ENCODE data around the gene SI.
"Not testable (repeated sequence)": the region's sequence is repeated elsewhere in the genome, so short reads cannot be mapped to it uniquely, and the experiment has no call there.

Gene SI

GRCh38 chr3:165040186-165040585 lies 38.1 kb downstream of the SI start:
- no peaks in the 10 kb centered on the region for H3K36me3 ChIP-seq (ENCODE audit: insufficient read depth, low read length)
- no peaks in the 10 kb centered on the region for H3K9me3 ChIP-seq (ENCODE audit: low read depth, low read length)
- TF ChIP-seq EZH2 (IDR thresholded peaks at IDR 0.05) (no peak), FOXP2 (optimal IDR thresholded peaks at IDR 0.05; ENCODE audit: control extremely low read depth, extremely low read length, insufficient read depth) (no peak), POLR2AphosphoS5 (IDR thresholded peaks at IDR 0.05; ENCODE audit: borderline replicate concordance, low read depth, low read length) (no peak)

DNA sequence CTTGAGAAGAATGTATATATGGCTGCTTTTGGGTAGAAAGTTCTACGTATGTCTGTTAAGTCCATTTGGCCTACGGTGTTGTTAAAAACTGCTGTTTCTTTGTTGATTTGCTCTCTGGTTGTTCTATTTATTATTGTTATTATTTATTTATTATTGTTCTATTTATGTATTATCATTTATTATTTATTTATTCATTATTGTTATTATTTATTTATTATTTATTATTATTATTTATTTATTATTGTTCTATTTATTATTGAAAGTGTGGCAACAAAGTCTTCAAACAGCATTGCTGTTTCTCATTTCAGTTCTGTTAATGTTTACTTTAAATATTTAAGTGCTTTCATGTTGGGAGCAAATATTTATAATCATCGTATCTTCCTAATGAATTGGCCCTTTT lies 66.7 kb downstream of the SI start:
- no peak for TF ChIP-seq POLR2AphosphoS5 (IDR thresholded peaks at IDR 0.05; ENCODE audit: borderline replicate concordance, low read depth, low read length)
- no peak for TF ChIP-seq FOXP2 (optimal IDR thresholded peaks at IDR 0.05; ENCODE audit: control extremely low read depth, extremely low read length, insufficient read depth)
- no peak for TF ChIP-seq EZH2 (IDR thresholded peaks at IDR 0.05)
- Histone ChIP-seq H3K4me3 (no peak overlapping the region), H3K27ac (no peak overlapping the region), H3K9ac (ENCODE audit: insufficient read length) (no peak overlapping the region), H3K36me3 (ENCODE audit: insufficient read depth, low read length) (no peaks in the 10 kb centered on the region), H3K9me3 (ENCODE audit: low read depth, low read length) (no peaks in the 10 kb centered on the region)
- no peak for DNase-seq (ENCODE audit: low read depth, low spot score)

More at GRCh38 chr3:165040186-165040585, 38.1 kb downstream of the SI start:
- H3K27ac ChIP-seq = no peak overlapping the region
- no peak for DNase-seq (ENCODE audit: low read depth, low spot score)
- H3K4me3 ChIP-seq = no peak overlapping the region
- no peak overlapping the region for H3K9ac ChIP-seq (ENCODE audit: insufficient read length)

GRCh38 chr3:164984947-164985346 lies 93.3 kb downstream of the SI start:
- Histone ChIP-seq H3K9ac (ENCODE audit: insufficient read length) (no peak overlapping the region), H3K27ac (no peak overlapping the region), H3K9me3 (ENCODE audit: low read depth, low read length) (no peaks in the 10 kb centered on the region), H3K36me3 (ENCODE audit: insufficient read depth, low read length) (no peaks in the 10 kb centered on the region), H3K4me3 (no peak overlapping the region)
- no peak for DNase-seq (ENCODE audit: low read depth, low spot score)
- TF ChIP-seq EZH2 (IDR thresholded peaks at IDR 0.05) (no peak), POLR2AphosphoS5 (IDR thresholded peaks at IDR 0.05; ENCODE audit: borderline replicate concordance, low read depth, low read length) (no peak), FOXP2 (optimal IDR thresholded peaks at IDR 0.05; ENCODE audit: control extremely low read depth, extremely low read length, insufficient read depth) (no peak)

GRCh38 chr3:164962610-164963009 lies 115.7 kb downstream of the SI start:
- no peak for DNase-seq (ENCODE audit: low read depth, low spot score)
- TF ChIP-seq EZH2 (IDR thresholded peaks at IDR 0.05) (no peak), POLR2AphosphoS5 (IDR thresholded peaks at IDR 0.05; ENCODE audit: borderline replicate concordance, low read depth, low read length) (no peak), FOXP2 (optimal IDR thresholded peaks at IDR 0.05; ENCODE audit: control extremely low read depth, extremely low read length, insufficient read depth) (no peak)
- H3K4me3 ChIP-seq = no peak overlapping the region
- no peak overlapping the region for H3K9ac ChIP-seq (ENCODE audit: insufficient read length)
- no peaks in the 10 kb centered on the region for H3K36me3 ChIP-seq (ENCODE audit: insufficient read depth, low read length)
- H3K27ac ChIP-seq = no peak overlapping the region
- no peaks in the 10 kb centered on the region for H3K9me3 ChIP-seq (ENCODE audit: low read depth, low read length)

DNA sequence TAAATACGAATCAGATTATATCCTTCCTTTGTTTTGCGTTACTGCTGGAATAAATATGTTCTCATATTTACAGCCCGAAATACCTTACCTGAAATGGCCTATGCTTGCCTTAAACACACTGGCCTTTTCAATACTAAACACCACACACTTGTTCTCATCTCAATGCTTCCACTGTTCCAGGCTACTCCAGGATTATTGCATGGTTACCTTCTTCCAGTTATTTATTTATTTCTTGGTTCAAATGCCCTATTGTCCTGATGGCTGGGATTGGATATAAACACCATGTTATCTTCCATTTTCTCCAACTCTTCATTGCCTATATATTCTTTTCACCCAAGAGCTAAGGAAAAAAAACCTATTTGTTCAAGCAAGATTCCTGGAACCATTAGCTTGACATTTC lies 125.3 kb downstream of the SI start:
- no peak overlapping the region for H3K9ac ChIP-seq (ENCODE audit: insufficient read length)
- no peak for DNase-seq (ENCODE audit: low read depth, low spot score)
- no peaks in the 10 kb centered on the region for H3K9me3 ChIP-seq (ENCODE audit: low read depth, low read length)
- no peak overlapping the region for H3K27ac ChIP-seq
- TF ChIP-seq EZH2 (IDR thresholded peaks at IDR 0.05) (no peak), POLR2AphosphoS5 (IDR thresholded peaks at IDR 0.05; ENCODE audit: borderline replicate concordance, low read depth, low read length) (no peak), FOXP2 (optimal IDR thresholded peaks at IDR 0.05; ENCODE audit: control extremely low read depth, extremely low read length, insufficient read depth) (no peak)
- no peak overlapping the region for H3K4me3 ChIP-seq
- no peaks in the 10 kb centered on the region for H3K36me3 ChIP-seq (ENCODE audit: insufficient read depth, low read length)

DNA sequence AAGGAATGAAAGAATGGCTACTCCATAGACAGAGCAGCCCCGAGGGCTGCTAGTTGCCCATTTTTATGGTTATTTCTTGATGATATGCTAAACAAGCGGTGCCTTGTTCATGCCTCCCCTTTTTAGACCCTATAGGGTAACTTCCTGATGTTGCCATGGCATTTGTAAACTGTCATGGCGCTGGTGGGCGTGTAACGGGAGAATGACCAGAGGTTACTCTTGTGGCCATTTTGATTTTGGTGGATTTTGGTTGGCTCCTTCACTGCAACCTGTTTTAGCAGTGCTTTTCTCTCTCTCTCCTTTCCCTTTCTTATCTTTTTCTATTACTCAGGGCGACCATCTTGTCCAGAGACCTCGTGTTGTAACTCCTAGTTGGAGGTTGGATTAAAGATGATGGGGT lies 126.9 kb downstream of the SI start:
- not testable (repeated sequence) for H3K27ac ChIP-seq; H3K36me3 ChIP-seq (ENCODE audit: insufficient read depth, low read length); H3K9ac ChIP-seq (ENCODE audit: insufficient read length); DNase-seq (ENCODE audit: low read depth, low spot score); H3K4me3 ChIP-seq; H3K9me3 ChIP-seq (ENCODE audit: low read depth, low read length)

GRCh38 chr3:164940745-164941144 lies 137.6 kb downstream of the SI start:
- DNase-seq (ENCODE audit: low read depth, low spot score) = no peak
- Histone ChIP-seq H3K4me3 (no peak overlapping the region), H3K9ac (ENCODE audit: insufficient read length) (no peak overlapping the region), H3K9me3 (ENCODE audit: low read depth, low read length) (no peaks in the 10 kb centered on the region; the same call in 1 of the 2 replicates), H3K36me3 (ENCODE audit: insufficient read depth, low read length) (no peaks in the 10 kb centered on the region), H3K27ac (no peak overlapping the region)
- TF ChIP-seq POLR2AphosphoS5 (IDR thresholded peaks at IDR 0.05; ENCODE audit: borderline replicate concordance, low read depth, low read length) (no peak), FOXP2 (optimal IDR thresholded peaks at IDR 0.05; ENCODE audit: control extremely low read depth, extremely low read length, insufficient read depth) (no peak), EZH2 (IDR thresholded peaks at IDR 0.05) (no peak)

DNA sequence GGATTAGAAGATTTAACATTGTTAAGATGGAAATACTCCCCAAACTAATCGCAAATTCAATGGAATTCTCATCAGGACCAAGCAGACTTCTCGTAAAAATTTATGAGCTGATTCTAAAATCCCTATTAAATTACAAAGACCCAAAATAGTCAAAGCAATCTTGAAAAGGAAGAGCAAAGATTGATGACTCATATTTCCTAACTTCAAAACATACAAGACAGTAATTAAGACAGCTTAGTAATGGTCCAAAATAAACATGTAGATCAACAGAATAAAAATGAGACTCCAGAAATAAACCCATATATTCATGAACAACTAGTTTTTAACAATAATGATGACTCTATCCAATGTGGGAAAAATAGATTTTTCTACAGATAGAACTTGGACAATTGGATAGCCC lies 148.7 kb downstream of the SI start:
- H3K36me3 ChIP-seq (ENCODE audit: insufficient read depth, low read length) = no peaks in the 10 kb centered on the region
- H3K27ac ChIP-seq = peak overlapping the region; percentile 21; the same call in 1 of the 2 replicates
- peak; percentile 35 for DNase-seq (ENCODE audit: low read depth, low spot score)
- no peak overlapping the region for H3K4me3 ChIP-seq
- TF ChIP-seq POLR2AphosphoS5 (IDR thresholded peaks at IDR 0.05; ENCODE audit: borderline replicate concordance, low read depth, low read length) = no peak; the same call in 1 of the 2 replicates
- TF ChIP-seq FOXP2 (optimal IDR thresholded peaks at IDR 0.05; ENCODE audit: control extremely low read depth, extremely low read length, insufficient read depth) = no peak
- no peaks in the 10 kb centered on the region for H3K9me3 ChIP-seq (ENCODE audit: low read depth, low read length)
- H3K9ac ChIP-seq (ENCODE audit: insufficient read length) = no peak overlapping the region
